COR-L47 (cell line): ENCODE measurements around the gene UBA5.
"Not testable (repeated sequence)": the region's sequence is repeated elsewhere in the genome, so short reads cannot be mapped to it uniquely, and the experiment has no call there.

Experiments used
- DNase-seq: peaks from one replicate; lab custom pipeline; 2025; lab: John Stamatoyannopoulos, UW

UBA5 gene

GRCh38 chr3:132660052-132660810, at the start of gene UBA5:
UBA5 (plus strand) TSS chr3:132660329; CDS start chr3:132660538, 209 bp downstream.
- DNase-seq, result peak; percentile 45

GRCh38 chr3:132615301-132615700, 44.8 kb upstream of the UBA5 start:
- DNase-seq, result not testable (repeated sequence)

GRCh38 chr3:132615881-132616280, 44.2 kb upstream of the UBA5 start:
- no peak for DNase-seq

- DNase-seq, result no peak
Measured at GRCh38 chr3:132616780-132617179, 43.3 kb upstream of the UBA5 start.

GRCh38 chr3:132622148-132622547, 38.0 kb upstream of the UBA5 start:
- no peak for DNase-seq

- no peak for DNase-seq
Measured at GRCh38 chr3:132622761-132623160, 37.4 kb upstream of the UBA5 start.

GRCh38 chr3:132623646-132624045, 36.5 kb upstream of the UBA5 start:
- no peak for DNase-seq

- DNase-seq, result no peak
Measured at GRCh38 chr3:132624790-132625189, 35.3 kb upstream of the UBA5 start.

GRCh38 chr3:132625613-132626012, 34.5 kb upstream of the UBA5 start:
- DNase-seq, result no peak

GRCh38 chr3:132626955-132627354, 33.2 kb upstream of the UBA5 start:
- no peak for DNase-seq

- DNase-seq, result no peak
Measured at GRCh38 chr3:132628157-132628556, 32.0 kb upstream of the UBA5 start.

GRCh38 chr3:132629928-132630327, 30.2 kb upstream of the UBA5 start:
- DNase-seq, result no peak

- no peak for DNase-seq
Measured at GRCh38 chr3:132630612-132631011, 29.5 kb upstream of the UBA5 start.

- DNase-seq, result no peak
Measured at GRCh38 chr3:132635052-132635451, 25.1 kb upstream of the UBA5 start.

- no peak for DNase-seq
Measured at GRCh38 chr3:132637590-132637989, 22.5 kb upstream of the UBA5 start.

GRCh38 chr3:132638706-132639105, 21.4 kb upstream of the UBA5 start:
- no peak for DNase-seq

- not testable (repeated sequence) for DNase-seq
Measured at GRCh38 chr3:132641427-132641826, 18.7 kb upstream of the UBA5 start.

- DNase-seq, result peak; percentile 50
Measured at GRCh38 chr3:132641837-132642538, 18.1 kb upstream of the UBA5 start.

- no peak for DNase-seq
Measured at GRCh38 chr3:132642539-132642847, 17.6 kb upstream of the UBA5 start.

- DNase-seq, result no peak
Measured at GRCh38 chr3:132643366-132643765, 16.8 kb upstream of the UBA5 start.

GRCh38 chr3:132645058-132645457, 15.1 kb upstream of the UBA5 start:
- no peak for DNase-seq

GRCh38 chr3:132650153-132650552, 10.0 kb upstream of the UBA5 start:
- DNase-seq, result no peak

- DNase-seq, result no peak
Measured at GRCh38 chr3:132652640-132653270, 7.4 kb upstream of the UBA5 start.
